Activated CD4-positive, CD25-positive, alpha-beta regulatory T cell (primary cell): Measurements from ENCODE around the gene CDCP1.
"Not testable (repeated sequence)": the region's sequence is repeated elsewhere in the genome, so short reads cannot be mapped to it uniquely, and the experiment has no call there.

Source experiments
- DNase-seq, 4 experiments: peaks; one replicate each; lab custom pipeline; 2025; lab: John Stamatoyannopoulos, UW

CDCP1 gene

DNA sequence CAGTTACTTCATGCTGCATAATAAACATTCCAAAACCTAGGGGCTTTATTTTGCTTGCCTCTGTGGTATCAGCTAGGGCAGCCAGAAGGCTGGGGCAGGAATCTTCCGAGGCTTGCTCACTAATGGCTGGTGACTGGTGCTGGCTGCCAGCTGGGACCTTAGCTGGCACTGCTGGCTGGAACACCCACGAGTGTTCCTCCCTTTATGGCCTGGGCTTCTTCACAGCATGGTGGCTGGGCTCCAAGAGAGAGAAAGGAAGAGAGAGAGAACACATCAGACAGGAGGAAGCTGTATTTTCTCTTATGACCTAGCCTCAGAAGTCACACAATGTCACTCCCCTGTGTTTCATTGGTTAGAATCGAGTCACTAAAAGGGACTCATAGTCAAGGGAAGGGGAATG is 23.9 kb upstream of the CDCP1 start:
- DNase-seq, result no peak

DNA sequence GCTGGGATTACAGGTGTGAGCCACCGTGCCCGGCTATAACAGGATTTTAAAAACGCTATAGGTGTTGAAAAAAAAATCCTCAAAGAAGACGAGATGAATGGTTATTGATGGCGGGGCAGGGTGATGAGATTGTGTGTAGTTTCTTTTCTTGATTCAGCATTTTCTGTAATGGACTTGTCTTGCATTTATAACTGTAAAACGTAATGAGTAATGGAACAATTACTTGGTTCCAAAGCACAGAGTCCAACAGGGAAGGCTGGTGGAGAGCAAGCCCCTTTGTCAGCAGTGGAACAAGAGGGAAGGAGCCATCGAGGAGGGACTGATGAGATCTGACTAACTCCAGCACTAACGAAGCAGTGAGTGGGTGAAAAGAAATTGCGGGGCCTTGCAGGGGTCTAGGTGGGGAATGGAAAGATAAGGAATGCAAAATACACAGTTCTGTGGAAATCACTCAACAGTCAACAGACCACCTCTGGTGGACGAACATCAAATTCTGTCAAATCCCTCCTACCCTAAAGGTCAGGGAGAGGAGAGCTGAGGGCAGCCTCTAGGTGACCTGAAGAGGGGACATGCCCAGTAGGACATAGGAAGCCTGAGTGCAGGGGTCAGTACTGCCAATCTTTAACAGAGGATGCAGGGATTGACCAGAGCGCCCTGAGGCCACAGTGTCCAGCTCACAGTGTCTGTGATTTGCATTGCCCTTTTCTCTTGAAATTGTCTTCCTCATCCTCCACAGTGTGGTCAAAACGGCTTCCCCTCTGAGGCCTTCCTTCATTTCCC is 23.1 kb upstream of the CDCP1 start:
- no peak for DNase-seq

DNA sequence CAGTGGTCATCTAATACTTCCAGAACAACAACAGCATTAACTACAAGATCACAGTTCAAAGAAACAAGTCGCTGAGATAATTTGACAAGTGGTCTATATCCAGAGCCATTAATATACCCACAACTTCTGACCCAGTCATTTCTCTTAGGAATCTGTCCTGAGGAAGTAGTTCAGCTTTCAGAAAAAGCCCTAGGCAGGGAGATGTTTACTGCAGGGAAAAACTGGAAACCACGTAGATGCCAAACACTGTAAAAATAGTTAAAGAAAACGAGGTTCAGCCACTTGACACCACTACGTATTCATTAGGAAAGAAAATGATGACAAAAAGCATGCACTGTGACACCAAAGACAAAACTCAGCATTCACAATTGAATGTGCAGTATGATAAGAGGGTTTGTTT is 22.3 kb upstream of the CDCP1 start:
- DNase-seq, result no peak

DNA sequence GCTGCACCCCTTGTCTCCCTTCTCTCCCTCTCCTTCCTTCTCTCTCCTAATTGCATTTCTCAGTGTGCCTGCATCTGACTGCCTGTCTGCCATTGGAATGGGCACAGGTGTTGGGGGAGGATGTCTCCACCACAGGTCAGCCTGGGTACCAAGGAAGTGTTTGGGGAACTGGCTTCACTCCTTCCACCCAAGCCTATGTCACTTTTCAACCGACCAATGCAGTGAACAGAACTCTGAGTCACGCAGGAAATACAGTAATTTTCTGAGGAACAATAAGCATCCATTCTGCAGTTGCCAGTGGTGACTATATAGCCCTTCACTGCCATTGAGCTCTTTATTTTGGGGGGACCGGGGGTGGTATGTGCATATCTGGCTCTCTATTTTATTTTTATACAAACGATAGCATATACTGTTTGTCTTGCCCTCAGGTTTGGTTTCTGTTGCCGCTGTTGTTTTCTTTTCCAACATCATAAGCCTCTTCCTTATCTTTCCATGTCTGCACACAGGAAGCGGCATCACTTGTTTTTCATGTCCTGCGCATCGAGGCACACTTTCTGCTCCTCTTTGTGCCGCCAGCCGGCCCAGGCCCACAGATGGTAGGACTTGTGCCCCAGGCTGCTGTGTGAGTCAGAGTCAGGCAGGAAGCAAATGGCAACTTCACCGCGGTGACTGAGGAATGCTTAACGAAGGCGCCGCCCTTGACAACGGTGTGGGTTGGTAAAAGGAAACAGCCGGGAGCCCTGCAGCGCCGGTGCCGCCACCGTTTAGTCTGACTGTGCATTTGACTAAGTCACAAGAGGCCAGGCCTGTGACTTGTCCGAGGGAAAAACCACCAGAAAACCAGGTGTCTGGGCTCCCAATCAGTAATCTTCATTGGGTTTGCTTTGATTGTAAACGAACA is 21.1 kb upstream of the CDCP1 start:
- peak; percentile 38 to 71 (median 64) for DNase-seq

DNA sequence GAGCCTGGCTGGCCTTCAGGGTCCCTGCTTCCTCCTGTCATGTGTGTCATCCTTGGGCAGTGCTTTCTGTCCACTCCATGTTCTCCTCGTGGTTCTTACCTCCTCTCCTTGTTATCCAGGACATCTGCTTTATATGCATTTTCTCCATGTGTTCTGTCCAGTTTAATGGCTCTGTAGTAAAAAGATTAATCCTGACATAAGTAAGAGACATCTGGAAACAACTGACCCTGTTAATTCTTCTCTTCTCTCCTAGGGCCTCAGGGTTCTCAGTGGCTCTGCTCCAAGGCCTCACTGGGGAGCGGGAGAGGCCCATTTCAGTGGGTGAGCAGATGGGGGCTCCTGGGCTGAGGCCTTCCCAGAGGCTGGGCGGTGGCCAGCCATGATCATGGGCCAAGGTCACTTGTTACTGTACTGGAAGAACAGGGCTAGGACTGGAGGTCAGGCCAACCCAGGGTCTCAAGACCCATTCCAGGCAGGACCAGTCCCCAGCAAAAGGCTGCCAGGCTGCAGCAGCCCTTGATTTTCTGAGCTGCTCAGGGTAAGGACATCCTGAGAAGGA is 20.2 kb upstream of the CDCP1 start:
- no peak for DNase-seq

DNA sequence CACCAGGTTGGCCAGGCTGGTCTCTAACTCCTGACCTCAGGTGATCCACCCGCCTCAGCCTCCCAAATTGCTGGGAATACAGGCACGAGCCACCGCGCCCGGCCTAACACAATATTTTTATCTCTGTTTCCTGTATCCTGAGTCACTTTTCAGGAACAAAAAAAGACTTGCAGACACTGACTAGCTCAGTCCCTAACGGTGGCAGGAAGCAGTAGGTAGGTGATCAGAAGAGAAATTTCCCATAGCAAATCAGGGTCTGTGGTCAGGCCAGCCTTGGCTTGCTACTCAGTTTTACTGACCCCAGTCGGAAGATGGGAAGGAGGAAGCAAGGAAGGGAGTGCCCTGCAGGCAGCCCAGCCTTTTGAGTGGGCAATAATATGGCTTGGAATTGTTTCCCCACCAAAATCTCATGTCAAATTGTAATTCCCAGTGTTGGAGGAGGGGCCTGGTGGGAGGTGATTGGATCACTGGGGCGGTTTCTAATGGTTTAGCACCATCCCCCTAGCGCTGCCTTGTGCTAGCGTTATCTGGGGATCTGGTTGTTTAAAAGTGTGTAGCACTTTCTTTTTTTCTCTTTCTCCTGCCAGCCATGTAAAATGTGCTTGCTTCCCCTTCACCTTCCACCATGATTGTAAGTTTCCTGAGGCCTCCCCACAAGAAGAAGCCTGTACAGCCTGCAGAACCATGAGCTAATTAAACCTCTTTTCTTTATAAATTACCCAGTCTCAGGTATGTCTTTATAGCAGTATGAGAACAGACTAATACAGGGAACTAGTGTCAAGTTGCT is 19.5 kb upstream of the CDCP1 start:
- DNase-seq, result no peak

DNA sequence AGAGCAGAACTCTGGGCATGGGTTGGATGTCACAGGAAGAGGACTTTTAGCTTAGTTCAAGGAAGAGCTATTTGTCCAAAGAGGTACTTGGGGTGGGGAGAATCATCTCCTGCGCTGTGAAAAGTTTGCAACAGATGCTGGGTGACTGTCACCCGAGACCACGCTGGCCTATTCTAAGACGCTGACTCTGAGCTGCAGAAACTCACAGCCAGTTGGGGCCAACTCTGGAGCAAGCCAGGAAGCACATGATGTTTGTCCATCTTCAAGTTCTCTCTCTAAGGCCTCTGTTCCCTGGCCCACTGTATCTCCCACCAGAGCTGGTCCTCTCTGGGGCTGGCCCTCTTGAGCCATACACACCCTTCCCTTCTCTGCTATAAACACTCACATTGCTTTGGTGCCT is 17.9 kb upstream of the CDCP1 start:
- DNase-seq, result no peak

DNA sequence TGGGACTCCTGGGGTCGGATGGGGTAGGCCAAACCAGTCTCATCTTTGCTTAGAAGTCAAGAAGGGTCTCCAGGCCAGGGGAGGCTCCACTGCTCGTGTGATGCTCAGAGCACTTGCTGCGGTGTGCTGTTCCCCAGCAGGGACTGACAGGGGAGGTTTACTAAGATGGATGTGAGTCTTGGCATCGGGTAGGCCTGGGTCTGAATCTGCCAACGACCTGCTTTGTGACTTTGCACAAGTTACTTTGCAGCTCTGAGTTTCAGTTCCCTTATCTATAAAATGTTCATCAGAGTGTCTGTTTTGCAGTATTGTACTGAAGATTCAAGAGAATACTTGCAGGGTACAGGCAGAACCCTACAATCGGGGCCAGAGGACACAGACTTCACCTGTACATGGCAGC is 17.3 kb upstream of the CDCP1 start:
- DNase-seq, result no peak

DNA sequence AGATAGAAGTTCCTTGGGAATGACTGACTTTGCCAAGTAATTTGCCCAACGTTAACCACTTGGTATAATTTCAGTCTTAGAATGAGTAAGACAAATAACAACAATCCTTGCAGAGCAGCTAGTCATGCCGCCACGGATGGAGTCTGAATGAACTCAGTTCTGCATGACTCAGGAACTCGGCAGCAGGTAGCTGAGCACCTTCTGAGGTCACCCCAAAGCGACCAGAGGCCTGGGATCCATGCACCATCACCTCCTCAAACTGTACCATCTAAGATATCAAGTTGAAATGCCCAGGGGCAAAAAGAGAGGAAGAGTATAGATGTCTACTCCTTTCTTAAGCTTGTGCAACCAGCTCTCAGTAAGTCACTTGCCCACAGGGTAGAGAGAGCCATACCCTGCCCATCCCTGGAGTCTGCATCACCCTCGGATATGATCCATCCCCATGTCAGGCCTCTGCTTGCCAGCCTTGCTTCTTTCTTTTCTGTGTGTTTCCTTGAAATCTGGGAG is 8.5 kb upstream of the CDCP1 start:
- DNase-seq, result no peak

DNA sequence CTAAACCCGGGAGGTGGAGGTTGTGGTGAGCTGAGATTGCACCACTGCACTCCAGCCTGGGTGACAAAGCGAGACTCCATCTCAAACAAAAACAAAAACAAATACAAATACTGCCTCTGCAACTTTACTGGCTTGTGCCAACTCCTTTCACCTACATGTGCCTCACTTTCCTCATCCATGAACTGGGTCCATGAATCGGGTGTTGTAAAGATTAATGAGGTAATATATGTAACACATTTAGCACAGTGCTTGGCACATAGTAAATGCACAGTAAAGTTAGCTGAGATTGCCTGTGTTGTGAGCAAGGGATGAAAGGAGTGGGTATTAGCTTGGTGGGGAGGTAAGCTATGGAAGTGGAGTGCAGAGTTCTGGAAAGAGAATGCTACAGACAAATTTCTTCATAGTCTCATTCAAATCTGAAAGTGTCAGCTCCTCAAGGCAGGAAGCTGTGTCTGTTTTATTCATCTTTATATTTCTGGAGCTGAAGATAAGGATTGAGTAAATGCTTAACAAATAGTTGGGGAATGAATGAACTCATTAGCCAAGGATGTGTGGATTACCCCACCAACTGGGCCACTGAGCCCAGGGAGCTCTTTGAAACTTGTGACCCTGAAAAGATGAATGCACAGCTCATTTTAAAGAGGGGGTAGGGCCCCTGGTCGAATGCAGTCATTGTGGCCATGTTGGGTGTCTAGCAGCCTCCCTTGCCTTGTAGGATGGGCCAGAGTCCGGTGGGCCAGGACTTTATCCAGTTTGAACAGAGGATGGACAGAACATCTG is 7.7 kb upstream of the CDCP1 start:
- DNase-seq, result no peak

DNA sequence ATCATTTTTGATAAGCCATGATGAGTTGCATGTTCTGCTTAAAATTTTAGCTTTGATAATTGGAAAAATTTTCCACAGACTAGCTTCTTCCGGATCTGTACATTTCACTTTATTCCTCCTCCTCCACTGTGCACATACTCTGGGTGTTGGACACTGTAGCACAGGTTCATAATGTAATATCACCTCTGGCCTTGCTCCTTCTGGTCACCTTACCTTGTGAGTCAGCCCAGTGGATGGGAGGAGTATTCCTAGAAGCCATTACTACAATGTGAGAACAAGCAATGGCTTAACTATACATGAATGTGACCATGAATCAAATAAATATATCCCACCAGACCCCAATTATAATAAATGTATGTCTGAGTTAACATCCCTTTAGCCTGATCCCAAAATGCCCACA is 6.1 kb upstream of the CDCP1 start:
- no peak for DNase-seq

DNA sequence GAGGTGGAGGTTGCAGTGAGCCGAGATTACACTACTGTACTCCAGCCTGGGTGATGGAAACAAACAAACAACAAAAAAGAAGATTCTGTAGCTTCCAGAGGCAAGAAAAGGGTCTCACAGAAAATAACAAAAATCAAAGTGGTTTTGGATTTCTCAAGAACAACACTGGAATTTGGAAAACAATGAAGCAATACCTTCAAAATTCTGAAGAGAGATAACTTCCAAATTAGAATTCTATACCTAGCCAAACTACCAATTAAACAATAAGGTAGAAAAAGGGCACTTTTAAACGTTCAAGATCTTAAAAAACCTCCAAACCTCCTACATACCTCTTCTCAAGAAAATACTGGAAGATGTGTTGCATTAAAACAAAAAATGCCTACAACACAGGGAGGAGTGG is 4.9 kb upstream of the CDCP1 start:
- DNase-seq, result no peak

DNA sequence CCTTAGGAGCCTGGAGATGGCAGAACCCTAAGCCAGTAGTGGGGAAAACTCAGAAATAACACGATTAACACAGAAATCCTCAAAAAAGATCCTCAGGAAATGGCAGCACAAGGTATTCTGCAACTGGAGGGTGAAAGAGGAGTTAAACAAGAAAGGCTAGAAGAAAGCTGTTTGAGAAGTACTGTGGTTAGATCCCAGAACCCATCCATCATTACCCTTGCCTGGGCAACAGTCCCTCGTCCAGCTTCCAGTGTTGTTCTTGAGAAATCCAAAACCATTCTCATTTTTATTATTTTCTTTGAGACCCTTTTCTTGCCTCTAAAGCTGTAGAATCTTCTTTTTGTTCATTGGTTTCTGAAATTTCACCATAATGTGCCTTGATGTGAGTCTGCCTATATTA is 2.7 kb upstream of the CDCP1 start:
- DNase-seq, result no peak

DNA sequence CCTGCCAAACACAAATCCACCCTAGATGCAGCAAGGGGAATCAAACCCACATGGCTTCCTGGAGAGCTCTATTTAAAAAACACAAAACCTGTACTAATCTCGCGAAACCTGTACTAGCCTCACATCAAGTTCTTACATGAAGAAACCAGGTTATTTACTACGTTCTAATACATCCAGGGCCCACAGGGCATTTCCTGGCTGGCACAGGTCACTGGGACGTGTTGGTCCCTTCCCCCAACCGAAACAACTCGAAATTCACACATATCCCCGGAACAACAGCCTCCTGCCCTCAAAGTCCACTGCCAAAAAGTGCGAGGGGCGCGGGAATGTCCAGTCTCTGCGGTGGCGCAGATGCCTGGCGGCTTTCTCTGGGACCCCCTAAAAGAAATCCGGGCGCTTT is 955 bp downstream of the CDCP1 start:
- no peak for DNase-seq

DNA sequence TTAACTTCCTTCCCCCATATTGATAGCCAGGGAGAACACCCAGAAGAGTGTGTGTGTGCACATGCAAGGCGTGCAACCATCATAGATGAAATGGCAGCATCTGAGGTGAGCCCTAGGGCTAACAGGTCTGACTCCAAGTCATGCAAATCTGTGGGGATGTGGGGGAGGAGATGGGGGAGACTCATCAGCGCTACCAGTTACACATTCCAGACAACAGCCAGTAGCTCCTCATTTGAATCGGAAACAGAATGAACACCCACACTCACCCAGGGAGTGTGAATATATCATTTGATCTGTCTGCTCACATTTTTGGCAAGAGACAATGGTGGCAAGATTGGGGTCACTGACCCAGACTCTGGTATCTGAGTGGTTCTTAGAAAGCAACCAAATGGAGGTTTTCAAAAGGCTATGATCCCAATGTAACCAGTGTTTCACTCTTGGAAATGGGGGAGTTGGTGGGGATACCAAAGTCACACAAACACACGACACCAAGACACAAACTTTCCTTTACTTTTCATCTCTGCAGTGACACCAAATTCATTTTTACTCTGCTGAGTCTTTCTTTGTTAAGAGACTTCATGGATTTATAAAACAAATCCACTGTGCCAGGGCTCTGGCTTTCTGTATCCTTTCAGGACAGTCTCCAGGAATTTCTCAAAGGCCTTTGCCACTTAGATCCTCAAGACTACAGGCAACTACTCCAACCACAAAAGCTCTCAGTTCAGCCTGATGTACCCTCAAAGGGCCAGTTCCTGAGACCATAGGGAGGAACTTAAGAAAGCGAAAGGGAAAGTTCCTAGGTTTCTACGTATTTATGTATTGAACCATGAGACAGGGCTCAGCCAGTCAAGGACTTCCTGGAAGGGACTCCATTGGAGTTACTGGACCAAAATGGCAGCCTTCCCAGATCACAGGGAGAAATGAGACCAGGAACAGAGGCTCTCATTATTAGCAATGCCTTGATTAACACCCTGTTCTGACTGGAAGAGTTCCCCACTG is 2.2 kb downstream of the CDCP1 start:
- DNase-seq, result no peak

DNA sequence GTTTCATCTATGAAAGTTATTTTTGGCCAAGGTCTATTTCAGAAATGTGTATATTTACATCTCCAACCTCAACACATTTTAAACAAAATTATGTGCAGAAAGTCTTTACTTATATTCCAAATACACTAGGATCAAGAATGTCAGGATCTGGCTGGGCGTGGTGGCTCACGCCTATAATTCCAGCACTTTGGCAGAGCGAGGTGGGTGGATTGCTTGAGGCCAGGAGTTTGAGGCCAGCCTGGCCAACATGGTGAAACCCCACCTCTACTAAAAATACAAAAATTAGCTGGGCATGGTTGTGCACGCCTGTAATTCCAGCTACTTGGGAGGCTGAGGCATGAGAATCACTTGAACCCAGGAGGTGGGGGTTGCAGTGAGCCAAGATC is 5.4 kb downstream of the CDCP1 start:
- DNase-seq, result not testable (repeated sequence)

DNA sequence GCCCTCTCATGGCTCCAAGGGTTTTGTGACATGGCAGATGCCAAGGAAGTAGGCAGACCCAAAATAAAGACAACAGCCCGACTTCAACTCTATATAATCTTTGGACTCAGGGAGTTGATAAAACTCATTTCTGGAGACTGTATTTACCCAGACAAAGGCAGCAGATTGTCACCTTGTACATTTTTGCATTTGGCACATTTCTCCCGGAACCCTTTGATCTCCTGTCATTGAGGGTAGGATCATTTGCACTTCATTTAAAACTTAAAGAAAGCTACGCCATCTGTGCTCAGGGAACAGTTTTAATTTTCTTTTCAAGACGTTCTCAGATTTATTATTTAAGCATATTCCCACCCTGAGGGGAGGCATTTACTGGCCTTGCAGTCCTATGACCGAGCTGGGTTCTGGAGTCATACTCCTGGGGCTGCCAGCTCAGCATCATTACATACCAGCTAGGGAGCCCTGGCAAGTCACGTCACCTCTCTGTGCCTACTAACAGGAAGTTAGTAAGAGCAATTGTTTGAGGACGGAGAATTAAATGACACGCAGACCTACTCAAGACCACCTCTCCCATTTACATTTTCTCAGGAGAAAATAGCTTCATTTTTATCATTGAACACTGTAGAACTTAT is 5.9 kb downstream of the CDCP1 start:
- DNase-seq, result no peak

DNA sequence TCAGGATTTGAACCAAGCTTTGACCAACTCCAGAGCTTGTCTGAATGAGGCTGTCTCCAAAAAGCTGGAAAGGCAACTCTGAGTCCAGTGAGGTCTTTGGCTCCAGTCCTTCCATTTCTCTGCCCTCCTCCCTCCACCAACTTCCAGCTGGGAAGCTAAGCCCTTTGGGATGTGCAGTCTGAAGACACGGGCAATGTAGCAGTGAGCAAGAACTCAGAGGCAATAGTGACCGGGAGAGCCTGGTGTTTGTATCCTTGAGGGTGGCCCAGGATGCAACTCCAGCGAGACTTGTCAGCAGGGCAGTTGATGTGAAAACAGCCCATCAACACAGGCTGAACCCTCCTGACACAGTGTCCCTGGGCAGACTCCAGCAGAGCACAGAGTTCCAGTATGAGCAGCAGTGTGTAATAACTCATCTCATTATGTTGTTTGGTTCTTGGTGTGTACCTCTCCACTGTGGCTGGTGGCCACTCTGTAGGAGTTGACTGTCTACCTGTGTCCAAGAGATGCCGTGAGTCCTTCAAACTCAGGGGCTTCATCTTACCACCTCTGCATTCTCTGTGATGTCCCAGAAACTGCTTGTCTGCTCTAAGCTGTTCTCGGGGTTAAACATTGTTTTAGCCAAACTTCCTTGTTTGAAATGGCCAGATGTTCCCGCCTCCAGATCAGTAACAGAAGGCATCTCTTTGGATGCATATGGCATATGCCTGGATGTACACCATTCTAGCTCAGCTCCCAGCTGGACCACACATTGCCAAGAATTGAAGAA is 6.6 kb downstream of the CDCP1 start:
- DNase-seq, result no peak
